HCEC 1CT (cell line): ENCODE results near the gene MRPL10.

Source experiments
- DNase-seq: peaks from one replicate; pipeline ENCODE4 v3.0.0-alpha.2; 2017

MRPL10 gene

GRCh38 chr17:47857551-47858455 lies 26.5 kb upstream of the MRPL10 start:
- no peak for DNase-seq

- no peak for DNase-seq
These were observed 25.5 kb upstream of the MRPL10 start for GRCh38 chr17:47856830-47857229.

- DNase-seq = no peak
These were observed 24.4 kb upstream of the MRPL10 start for GRCh38 chr17:47855737-47856136.

GRCh38 chr17:47853616-47854015 lies 22.3 kb upstream of the MRPL10 start:
- DNase-seq = no peak

GRCh38 chr17:47852113-47852949 lies 21.0 kb upstream of the MRPL10 start:
- DNase-seq = no peak

GRCh38 chr17:47851764-47852112 lies 20.4 kb upstream of the MRPL10 start:
- DNase-seq = no peak

GRCh38 chr17:47850692-47851573 lies 19.6 kb upstream of the MRPL10 start, which contains the start of gene SP6:
TSS of gene SP6 (minus strand) at chr17:47851163. CDS start at chr17:47848429, 2,734 bp downstream.
- peak; percentile 62 for DNase-seq

- DNase-seq = no peak
These were observed 19.0 kb upstream of the MRPL10 start for GRCh38 chr17:47850373-47850691.

GRCh38 chr17:47848198-47848513 lies 16.8 kb upstream of the MRPL10 start:
- DNase-seq = no peak

- no peak for DNase-seq
These were observed 16.2 kb upstream of the MRPL10 start for GRCh38 chr17:47847341-47848197.

- DNase-seq = no peak
These were observed 15.5 kb upstream of the MRPL10 start for GRCh38 chr17:47846716-47847340.

- DNase-seq = no peak
These were observed 14.4 kb upstream of the MRPL10 start for GRCh38 chr17:47845716-47846075.

- peak; percentile 29 for DNase-seq
These were observed 13.7 kb upstream of the MRPL10 start for GRCh38 chr17:47844814-47845715.

GRCh38 chr17:47844227-47844626 lies 12.9 kb upstream of the MRPL10 start:
- no peak for DNase-seq

GRCh38 chr17:47843391-47843730 lies 12.0 kb upstream of the MRPL10 start:
- DNase-seq = no peak

GRCh38 chr17:47841488-47842291 lies 10.3 kb upstream of the MRPL10 start:
- no peak for DNase-seq

- DNase-seq = peak; percentile 73
These were observed 9.6 kb upstream of the MRPL10 start, which contains the start of gene SCRN2 for GRCh38 chr17:47840742-47841487. TSS of gene SCRN2 (minus strand) at chr17:47841273. CDS start at chr17:47840843, 430 bp downstream.

GRCh38 chr17:47840001-47840741 lies 8.8 kb upstream of the MRPL10 start:
- no peak for DNase-seq
